Activated T-helper 17 cell treated with anti-CD3 and anti-CD28 coated beads, Interleukin-2, amount 50 U/mL, for 72 hours (primary cell): ENCODE results near the gene WDR20. TPM values are rescaled to one million over a fixed set of nuclear protein-coding genes. Genes with fewer than 3 reads are reported as not detected.

ENCODE experiments used
- ATAC-seq: fragments of 150-1000 bp; cut with Tn5 transposase; replicated peaks from 2 replicates; pipeline ENCODE4 v1.10.0; 2021; ENCODE audit warnings: mild to moderate bottlenecking, moderate library complexity
- H3K27ac Mint-ChIP-seq: one replicate; pipeline ENCODE4 v1.8.0; 2022; ENCODE audit warnings: mixed read lengths
- H3K27me3 Mint-ChIP-seq: one replicate; pipeline ENCODE4 v1.8.0; 2022; ENCODE audit warnings: mixed read lengths
- H3K36me3 Mint-ChIP-seq: one replicate; pipeline ENCODE4 v1.8.0; 2022; ENCODE audit warnings: low read depth, mild to moderate bottlenecking, mixed read lengths
- H3K4me1 Mint-ChIP-seq: one replicate; pipeline ENCODE4 v1.8.0; 2022; ENCODE audit warnings: mixed read lengths
- H3K4me3 Mint-ChIP-seq: one replicate; pipeline ENCODE4 v1.8.0; 2022; ENCODE audit warnings: mild to moderate bottlenecking, mixed read lengths
- H3K9me3 Mint-ChIP-seq: one replicate; pipeline ENCODE4 v1.8.0; 2022; ENCODE audit warnings: mixed read lengths
- total RNA-seq, 2 donors: library from RNA; stranded (reverse); gene quantifications; one replicate each; pipeline ENCODE4 v1.2.3, GENCODE V29; 2022

The WDR20 gene
- total RNA-seq, 2 donors from 2014 or later: 30.9 to 33.0 TPM

GRCh38 chr14:102217987-102218421 is 78.3 kb downstream of the WDR20 start:
- no peak for ATAC-seq
- peaks cover 16% of the 10 kb centered on the region for H3K36me3 Mint-ChIP-seq
- H3K27me3 Mint-ChIP-seq: no peaks in the 10 kb centered on the region
- H3K27ac Mint-ChIP-seq: peak overlapping the region; percentile 59
- no peaks in the 10 kb centered on the region for H3K9me3 Mint-ChIP-seq
- H3K4me1 Mint-ChIP-seq: peaks cover 9% of the 10 kb centered on the region
- no peak overlapping the region for H3K4me3 Mint-ChIP-seq

GRCh38 chr14:102218688-102219087 is 79.0 kb downstream of the WDR20 start:
- H3K4me3 Mint-ChIP-seq: no peak overlapping the region
- no peak overlapping the region for H3K27ac Mint-ChIP-seq
- H3K36me3 Mint-ChIP-seq: peaks cover 16% of the 10 kb centered on the region
- no peaks in the 10 kb centered on the region for H3K27me3 Mint-ChIP-seq
- H3K9me3 Mint-ChIP-seq: no peaks in the 10 kb centered on the region
- no peak for ATAC-seq
- peaks cover 9% of the 10 kb centered on the region for H3K4me1 Mint-ChIP-seq

GRCh38 chr14:102219316-102219715 is 79.6 kb downstream of the WDR20 start:
- Mint-ChIP-seq H3K27me3 (no peaks in the 10 kb centered on the region), H3K9me3 (no peaks in the 10 kb centered on the region), H3K36me3 (peaks cover 16% of the 10 kb centered on the region), H3K4me1 (peaks cover 9% of the 10 kb centered on the region), H3K4me3 (no peak overlapping the region), H3K27ac (peak overlapping the region; percentile 59)
- no peak for ATAC-seq

GRCh38 chr14:102220031-102220430 is 80.3 kb downstream of the WDR20 start:
- Mint-ChIP-seq H3K36me3 (peaks cover 11% of the 10 kb centered on the region), H3K9me3 (no peaks in the 10 kb centered on the region), H3K27ac (peak overlapping the region; percentile 59), H3K4me3 (no peak overlapping the region), H3K27me3 (no peaks in the 10 kb centered on the region), H3K4me1 (peaks cover 9% of the 10 kb centered on the region)
- peak; percentile 90 for ATAC-seq

- peak; percentile 72 for ATAC-seq
- Mint-ChIP-seq H3K27ac (peak overlapping the region; percentile 52), H3K27me3 (no peaks in the 10 kb centered on the region), H3K4me3 (no peak overlapping the region), H3K4me1 (peaks cover 9% of the 10 kb centered on the region), H3K36me3 (peaks cover 10% of the 10 kb centered on the region), H3K9me3 (no peaks in the 10 kb centered on the region)
These were observed 81.3 kb downstream of the WDR20 start for GRCh38 chr14:102221026-102221425.

- ATAC-seq: no peak
These were observed 82.4 kb downstream of the WDR20 start for GRCh38 chr14:102222009-102222575.

GRCh38 chr14:102222751-102223150 is 83.1 kb downstream of the WDR20 start:
- Mint-ChIP-seq H3K36me3 (peaks cover 1% of the 10 kb centered on the region), H3K27ac (no peak overlapping the region), H3K4me1 (peaks cover 6% of the 10 kb centered on the region), H3K9me3 (no peaks in the 10 kb centered on the region), H3K27me3 (no peaks in the 10 kb centered on the region), H3K4me3 (no peak overlapping the region)
- ATAC-seq: no peak

More at GRCh38 chr14:102222009-102222575, 82.4 kb downstream of the WDR20 start:
- Mint-ChIP-seq H3K4me3 (no peak overlapping the region), H3K4me1 (peaks cover 9% of the 10 kb centered on the region), H3K27ac (no peak overlapping the region), H3K27me3 (no peaks in the 10 kb centered on the region), H3K36me3 (peaks cover 8% of the 10 kb centered on the region), H3K9me3 (no peaks in the 10 kb centered on the region)

GRCh38 chr14:102223682-102224081 is 84.0 kb downstream of the WDR20 start:
- Mint-ChIP-seq H3K4me1 (peaks cover 5% of the 10 kb centered on the region), H3K27me3 (no peaks in the 10 kb centered on the region), H3K4me3 (no peak overlapping the region), H3K27ac (no peak overlapping the region), H3K36me3 (no peaks in the 10 kb centered on the region), H3K9me3 (no peaks in the 10 kb centered on the region)
- no peak for ATAC-seq

- no peaks in the 10 kb centered on the region for H3K27me3 Mint-ChIP-seq
- no peak overlapping the region for H3K4me3 Mint-ChIP-seq
- no peak for ATAC-seq
- no peaks in the 10 kb centered on the region for H3K36me3 Mint-ChIP-seq
- H3K27ac Mint-ChIP-seq: no peak overlapping the region
- no peaks in the 10 kb centered on the region for H3K4me1 Mint-ChIP-seq
- no peaks in the 10 kb centered on the region for H3K9me3 Mint-ChIP-seq
These were observed 85.7 kb downstream of the WDR20 start for GRCh38 chr14:102225386-102225785.

GRCh38 chr14:102225936-102226335 is 86.2 kb downstream of the WDR20 start:
- Mint-ChIP-seq H3K27ac (no peak overlapping the region), H3K4me1 (no peaks in the 10 kb centered on the region), H3K4me3 (no peak overlapping the region), H3K36me3 (no peaks in the 10 kb centered on the region), H3K27me3 (no peaks in the 10 kb centered on the region), H3K9me3 (no peaks in the 10 kb centered on the region)
- ATAC-seq: no peak

GRCh38 chr14:102226356-102227125 is 86.8 kb downstream of the WDR20 start:
- no peak overlapping the region for H3K27ac Mint-ChIP-seq
- no peaks in the 10 kb centered on the region for H3K36me3 Mint-ChIP-seq
- no peaks in the 10 kb centered on the region for H3K27me3 Mint-ChIP-seq
- no peak overlapping the region for H3K4me3 Mint-ChIP-seq
- H3K9me3 Mint-ChIP-seq: no peaks in the 10 kb centered on the region
- no peak for ATAC-seq
- no peaks in the 10 kb centered on the region for H3K4me1 Mint-ChIP-seq

GRCh38 chr14:102227184-102227964 is 87.7 kb downstream of the WDR20 start:
- Mint-ChIP-seq H3K27me3 (no peaks in the 10 kb centered on the region), H3K27ac (no peak overlapping the region), H3K4me1 (no peaks in the 10 kb centered on the region), H3K9me3 (no peaks in the 10 kb centered on the region), H3K36me3 (no peaks in the 10 kb centered on the region), H3K4me3 (no peak overlapping the region)
- no peak for ATAC-seq

- no peak for ATAC-seq
- H3K27ac Mint-ChIP-seq: no peak overlapping the region
- H3K27me3 Mint-ChIP-seq: no peaks in the 10 kb centered on the region
- no peak overlapping the region for H3K4me3 Mint-ChIP-seq
- H3K36me3 Mint-ChIP-seq: no peaks in the 10 kb centered on the region
- no peaks in the 10 kb centered on the region for H3K9me3 Mint-ChIP-seq
- H3K4me1 Mint-ChIP-seq: no peaks in the 10 kb centered on the region
These were observed 89.5 kb downstream of the WDR20 start for GRCh38 chr14:102229071-102229738.

GRCh38 chr14:102229739-102230092 is 90.0 kb downstream of the WDR20 start:
- Mint-ChIP-seq H3K36me3 (no peaks in the 10 kb centered on the region), H3K27ac (no peak overlapping the region), H3K4me3 (no peak overlapping the region), H3K4me1 (no peaks in the 10 kb centered on the region), H3K9me3 (no peaks in the 10 kb centered on the region), H3K27me3 (no peaks in the 10 kb centered on the region)
- ATAC-seq: no peak
